ENCODE results near the gene UBE2F. TPM values are rescaled to one million over a fixed set of nuclear protein-coding genes. Genes with fewer than 3 reads are reported as not detected.

Gene UBE2F
- total and polyA plus RNA-seq, 9 of the 15 experiments (the other 6 are each of a cell fraction or from before 2014, with no cell fraction given), result 18.1 to 88.1 (median 53.0) TPM

DNA sequence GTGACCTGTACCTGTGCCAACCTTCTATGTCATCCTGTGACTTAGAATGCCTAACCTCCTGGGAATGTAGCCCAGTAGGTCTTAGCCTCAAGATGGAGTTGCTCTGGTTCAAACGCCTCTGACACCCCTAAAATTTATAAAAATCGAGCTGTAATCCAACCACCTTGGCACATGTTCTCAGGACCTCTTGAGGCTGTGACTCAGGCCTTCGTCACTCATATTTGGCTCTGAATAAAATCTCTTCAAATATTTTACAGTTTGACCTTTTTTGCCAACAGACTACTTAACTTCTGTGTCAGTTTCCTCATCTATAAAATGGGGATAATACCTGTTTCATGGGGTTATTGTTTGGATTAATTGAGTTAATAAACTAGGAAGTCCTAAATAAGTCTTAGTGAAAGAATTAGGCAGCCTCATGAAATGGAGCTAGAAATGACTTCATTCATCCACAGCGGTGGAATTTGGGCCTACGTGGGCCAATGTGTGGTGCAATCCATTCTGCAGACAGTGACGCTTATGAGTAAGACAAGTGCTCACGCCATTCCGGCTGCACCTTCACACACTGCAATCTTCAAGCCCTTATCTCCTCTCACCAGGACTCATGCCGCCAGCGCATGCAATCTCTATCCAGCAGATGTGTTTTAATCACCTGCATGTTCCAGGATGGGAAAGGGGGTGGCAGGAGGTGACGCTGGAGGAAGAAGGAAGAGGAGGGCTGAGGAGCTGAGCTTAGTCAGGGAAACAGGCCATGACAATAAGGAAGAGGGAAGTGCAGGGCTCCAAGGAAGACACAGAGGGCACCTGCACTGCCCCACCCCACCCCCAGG is 2.0 kb upstream of the UBE2F start (continued):
- no peak for TF ChIP-seq PTBP1 (IDR thresholded peaks at IDR 0.05; ENCODE audit: low read depth, low read length)
- TF ChIP-seq EGR1 (conservative IDR thresholded peaks at IDR 0.05), result peak; percentile 90
- TF ChIP-seq, protein P1, sequence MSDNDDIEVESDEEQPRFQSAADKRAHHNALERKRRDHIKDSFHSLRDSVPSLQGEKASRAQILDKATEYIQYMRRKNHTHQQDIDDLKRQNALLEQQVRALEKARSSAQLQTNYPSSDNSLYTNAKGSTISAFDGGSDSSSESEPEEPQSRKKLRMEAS (CRISPR knock-in tag; IDR thresholded peaks at IDR 0.05), result peak; percentile 78; the same call in 1 of the 2 replicates
- TF ChIP-seq FOXJ3 (CRISPR knock-in tag; IDR thresholded peaks at IDR 0.05), result no peak
- TF ChIP-seq ZNF668 (CRISPR knock-in tag; IDR thresholded peaks at IDR 0.05), result peak; percentile 95
- TF ChIP-seq, protein P2, sequence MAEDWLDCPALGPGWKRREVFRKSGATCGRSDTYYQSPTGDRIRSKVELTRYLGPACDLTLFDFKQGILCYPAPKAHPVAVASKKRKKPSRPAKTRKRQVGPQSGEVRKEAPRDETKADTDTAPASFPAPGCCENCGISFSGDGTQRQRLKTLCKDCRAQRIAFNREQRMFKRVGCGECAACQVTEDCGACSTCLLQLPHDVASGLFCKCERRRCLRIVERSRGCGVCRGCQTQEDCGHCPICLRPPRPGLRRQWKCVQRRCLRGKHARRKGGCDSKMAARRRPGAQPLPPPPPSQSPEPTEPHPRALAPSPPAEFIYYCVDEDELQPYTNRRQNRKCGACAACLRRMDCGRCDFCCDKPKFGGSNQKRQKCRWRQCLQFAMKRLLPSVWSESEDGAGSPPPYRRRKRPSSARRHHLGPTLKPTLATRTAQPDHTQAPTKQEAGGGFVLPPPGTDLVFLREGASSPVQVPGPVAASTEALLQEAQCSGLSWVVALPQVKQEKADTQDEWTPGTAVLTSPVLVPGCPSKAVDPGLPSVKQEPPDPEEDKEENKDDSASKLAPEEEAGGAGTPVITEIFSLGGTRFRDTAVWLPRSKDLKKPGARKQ (CRISPR knock-in tag; IDR thresholded peaks at IDR 0.05), result no peak
- TF ChIP-seq ZNF24 (IDR thresholded peaks at IDR 0.05), result peak; percentile 81; the same call in 1 of the 2 replicates
- TF ChIP-seq, protein P3, sequence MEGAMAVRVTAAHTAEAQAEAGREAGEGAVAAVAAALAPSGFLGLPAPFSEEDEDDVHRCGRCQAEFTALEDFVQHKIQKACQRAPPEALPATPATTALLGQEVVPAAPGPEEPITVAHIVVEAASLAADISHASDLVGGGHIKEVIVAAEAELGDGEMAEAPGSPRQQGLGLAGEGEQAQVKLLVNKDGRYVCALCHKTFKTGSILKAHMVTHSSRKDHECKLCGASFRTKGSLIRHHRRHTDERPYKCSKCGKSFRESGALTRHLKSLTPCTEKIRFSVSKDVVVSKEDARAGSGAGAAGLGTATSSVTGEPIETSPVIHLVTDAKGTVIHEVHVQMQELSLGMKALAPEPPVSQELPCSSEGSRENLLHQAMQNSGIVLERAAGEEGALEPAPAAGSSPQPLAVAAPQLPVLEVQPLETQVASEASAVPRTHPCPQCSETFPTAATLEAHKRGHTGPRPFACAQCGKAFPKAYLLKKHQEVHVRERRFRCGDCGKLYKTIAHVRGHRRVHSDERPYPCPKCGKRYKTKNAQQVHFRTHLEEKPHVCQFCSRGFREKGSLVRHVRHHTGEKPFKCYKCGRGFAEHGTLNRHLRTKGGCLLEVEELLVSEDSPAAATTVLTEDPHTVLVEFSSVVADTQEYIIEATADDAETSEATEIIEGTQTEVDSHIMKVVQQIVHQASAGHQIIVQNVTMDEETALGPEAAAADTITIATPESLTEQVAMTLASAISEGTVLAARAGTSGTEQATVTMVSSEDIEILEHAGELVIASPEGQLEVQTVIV (CRISPR knock-in tag; IDR thresholded peaks at IDR 0.05; ENCODE audit: borderline replicate concordance), result 0 out of 2 replicates have a peak, but pooled peaks have one; percentile 15
- TF ChIP-seq, protein P4, sequence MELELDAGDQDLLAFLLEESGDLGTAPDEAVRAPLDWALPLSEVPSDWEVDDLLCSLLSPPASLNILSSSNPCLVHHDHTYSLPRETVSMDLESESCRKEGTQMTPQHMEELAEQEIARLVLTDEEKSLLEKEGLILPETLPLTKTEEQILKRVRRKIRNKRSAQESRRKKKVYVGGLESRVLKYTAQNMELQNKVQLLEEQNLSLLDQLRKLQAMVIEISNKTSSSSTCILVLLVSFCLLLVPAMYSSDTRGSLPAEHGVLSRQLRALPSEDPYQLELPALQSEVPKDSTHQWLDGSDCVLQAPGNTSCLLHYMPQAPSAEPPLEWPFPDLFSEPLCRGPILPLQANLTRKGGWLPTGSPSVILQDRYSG (tag; conservative IDR thresholded peaks at IDR 0.05; ENCODE audit: low read depth), result peak; percentile 98
- TF ChIP-seq, protein P5, sequence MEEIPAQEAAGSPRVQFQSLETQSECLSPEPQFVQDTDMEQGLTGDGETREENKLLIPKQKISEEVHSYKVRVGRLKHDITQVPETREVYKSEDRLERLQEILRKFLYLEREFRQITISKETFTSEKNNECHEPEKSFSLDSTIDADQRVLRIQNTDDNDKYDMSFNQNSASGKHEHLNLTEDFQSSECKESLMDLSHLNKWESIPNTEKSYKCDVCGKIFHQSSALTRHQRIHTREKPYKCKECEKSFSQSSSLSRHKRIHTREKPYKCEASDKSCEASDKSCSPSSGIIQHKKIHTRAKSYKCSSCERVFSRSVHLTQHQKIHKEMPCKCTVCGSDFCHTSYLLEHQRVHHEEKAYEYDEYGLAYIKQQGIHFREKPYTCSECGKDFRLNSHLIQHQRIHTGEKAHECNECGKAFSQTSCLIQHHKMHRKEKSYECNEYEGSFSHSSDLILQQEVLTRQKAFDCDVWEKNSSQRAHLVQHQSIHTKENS (CRISPR knock-in tag; IDR thresholded peaks at IDR 0.05), result no peak
- peak; percentile 77 for TF ChIP-seq GABPA (tag; conservative IDR thresholded peaks at IDR 0.05; ENCODE audit: low read depth)
- no peak for TF ChIP-seq STAG1 (CRISPR knock-in tag; IDR thresholded peaks at IDR 0.05; ENCODE audit: borderline replicate concordance)
- no peak for TF ChIP-seq U2AF2 (optimal IDR thresholded peaks at IDR 0.05; ENCODE audit: low read depth, low read length)
- TF ChIP-seq, protein P6, sequence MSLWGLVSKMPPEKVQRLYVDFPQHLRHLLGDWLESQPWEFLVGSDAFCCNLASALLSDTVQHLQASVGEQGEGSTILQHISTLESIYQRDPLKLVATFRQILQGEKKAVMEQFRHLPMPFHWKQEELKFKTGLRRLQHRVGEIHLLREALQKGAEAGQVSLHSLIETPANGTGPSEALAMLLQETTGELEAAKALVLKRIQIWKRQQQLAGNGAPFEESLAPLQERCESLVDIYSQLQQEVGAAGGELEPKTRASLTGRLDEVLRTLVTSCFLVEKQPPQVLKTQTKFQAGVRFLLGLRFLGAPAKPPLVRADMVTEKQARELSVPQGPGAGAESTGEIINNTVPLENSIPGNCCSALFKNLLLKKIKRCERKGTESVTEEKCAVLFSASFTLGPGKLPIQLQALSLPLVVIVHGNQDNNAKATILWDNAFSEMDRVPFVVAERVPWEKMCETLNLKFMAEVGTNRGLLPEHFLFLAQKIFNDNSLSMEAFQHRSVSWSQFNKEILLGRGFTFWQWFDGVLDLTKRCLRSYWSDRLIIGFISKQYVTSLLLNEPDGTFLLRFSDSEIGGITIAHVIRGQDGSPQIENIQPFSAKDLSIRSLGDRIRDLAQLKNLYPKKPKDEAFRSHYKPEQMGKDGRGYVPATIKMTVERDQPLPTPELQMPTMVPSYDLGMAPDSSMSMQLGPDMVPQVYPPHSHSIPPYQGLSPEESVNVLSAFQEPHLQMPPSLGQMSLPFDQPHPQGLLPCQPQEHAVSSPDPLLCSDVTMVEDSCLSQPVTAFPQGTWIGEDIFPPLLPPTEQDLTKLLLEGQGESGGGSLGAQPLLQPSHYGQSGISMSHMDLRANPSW (CRISPR knock-in tag; IDR thresholded peaks at IDR 0.05), result no peak
- peak; percentile 93 for TF ChIP-seq CREB1 (IDR thresholded peaks at IDR 0.05)
- peak; percentile 84 for TF ChIP-seq CREB1 (CRISPR knock-in tag; IDR thresholded peaks at IDR 0.05)
- TF ChIP-seq SMAD4 (CRISPR knock-in tag; conservative IDR thresholded peaks at IDR 0.05), result peak; percentile 98
- TF ChIP-seq SRSF7 (optimal IDR thresholded peaks at IDR 0.05; ENCODE audit: low read depth, low read length), result no peak

Measured in K562 (cell line).